ENCODE results near the gene CYP3A5. TPM values are rescaled to one million over a fixed set of nuclear protein-coding genes. Genes with fewer than 3 reads are reported as not detected.

The CYP3A5 gene
- total and polyA plus RNA-seq, 2 of the 13 experiments (the other 11 are each of a cell fraction or from before 2014, with no cell fraction given), result 5.7 to 9.3 TPM

DNA sequence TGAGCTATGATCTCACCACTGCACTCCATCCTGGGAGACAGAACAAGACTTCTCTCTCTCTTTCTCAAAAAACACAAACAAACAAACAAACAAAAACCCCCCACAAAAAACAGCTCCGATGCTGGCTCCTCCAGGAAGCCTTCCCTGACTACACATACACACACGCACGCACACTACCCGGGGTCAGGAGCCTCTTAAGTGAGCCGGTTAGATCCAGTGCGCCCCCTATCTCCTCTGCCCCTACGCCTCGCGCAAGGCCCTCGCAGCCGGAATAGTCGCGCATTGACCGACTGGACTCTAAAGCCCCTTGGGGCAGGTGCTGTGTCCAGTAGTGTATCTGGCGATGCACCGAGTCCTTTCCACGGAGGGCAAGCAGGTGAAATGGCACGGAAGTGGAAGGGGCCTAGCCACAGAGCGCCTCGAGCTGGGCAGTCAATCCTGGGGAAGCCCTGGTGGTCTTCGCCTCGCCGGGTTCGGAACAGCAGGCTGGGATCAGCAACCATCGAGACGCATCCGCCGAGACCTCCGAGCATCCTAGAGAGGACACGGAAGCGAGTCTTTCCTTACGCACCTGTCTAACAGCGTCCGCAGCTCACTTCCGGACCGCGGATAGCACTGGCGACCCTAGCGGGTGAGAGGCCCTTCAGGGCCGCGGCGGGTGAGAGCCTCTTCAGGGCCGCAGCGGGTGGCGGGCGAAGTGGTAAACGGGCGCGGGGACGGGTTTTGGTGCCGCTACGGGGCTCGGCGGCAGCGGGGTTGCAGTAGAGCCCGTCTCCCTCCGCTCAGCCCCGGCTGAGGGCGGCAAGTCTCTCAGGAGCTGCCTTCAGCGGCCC lies 63.2 kb downstream of the CYP3A5 start, which contains the start of gene ZSCAN25 (continued):
- TF ChIP-seq, protein P1, sequence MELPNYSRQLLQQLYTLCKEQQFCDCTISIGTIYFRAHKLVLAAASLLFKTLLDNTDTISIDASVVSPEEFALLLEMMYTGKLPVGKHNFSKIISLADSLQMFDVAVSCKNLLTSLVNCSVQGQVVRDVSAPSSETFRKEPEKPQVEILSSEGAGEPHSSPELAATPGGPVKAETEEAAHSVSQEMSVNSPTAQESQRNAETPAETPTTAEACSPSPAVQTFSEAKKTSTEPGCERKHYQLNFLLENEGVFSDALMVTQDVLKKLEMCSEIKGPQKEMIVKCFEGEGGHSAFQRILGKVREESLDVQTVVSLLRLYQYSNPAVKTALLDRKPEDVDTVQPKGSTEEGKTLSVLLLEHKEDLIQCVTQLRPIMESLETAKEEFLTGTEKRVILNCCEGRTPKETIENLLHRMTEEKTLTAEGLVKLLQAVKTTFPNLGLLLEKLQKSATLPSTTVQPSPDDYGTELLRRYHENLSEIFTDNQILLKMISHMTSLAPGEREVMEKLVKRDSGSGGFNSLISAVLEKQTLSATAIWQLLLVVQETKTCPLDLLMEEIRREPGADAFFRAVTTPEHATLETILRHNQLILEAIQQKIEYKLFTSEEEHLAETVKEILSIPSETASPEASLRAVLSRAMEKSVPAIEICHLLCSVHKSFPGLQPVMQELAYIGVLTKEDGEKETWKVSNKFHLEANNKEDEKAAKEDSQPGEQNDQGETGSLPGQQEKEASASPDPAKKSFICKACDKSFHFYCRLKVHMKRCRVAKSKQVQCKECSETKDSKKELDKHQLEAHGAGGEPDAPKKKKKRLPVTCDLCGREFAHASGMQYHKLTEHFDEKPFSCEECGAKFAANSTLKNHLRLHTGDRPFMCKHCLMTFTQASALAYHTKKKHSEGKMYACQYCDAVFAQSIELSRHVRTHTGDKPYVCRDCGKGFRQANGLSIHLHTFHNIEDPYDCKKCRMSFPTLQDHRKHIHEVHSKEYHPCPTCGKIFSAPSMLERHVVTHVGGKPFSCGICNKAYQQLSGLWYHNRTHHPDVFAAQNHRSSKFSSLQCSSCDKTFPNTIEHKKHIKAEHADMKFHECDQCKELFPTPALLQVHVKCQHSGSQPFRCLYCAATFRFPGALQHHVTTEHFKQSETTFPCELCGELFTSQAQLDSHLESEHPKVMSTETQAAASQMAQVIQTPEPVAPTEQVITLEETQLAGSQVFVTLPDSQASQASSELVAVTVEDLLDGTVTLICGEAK (IDR thresholded peaks at IDR 0.05), result peak; percentile 68
- TF ChIP-seq, protein P1 (CRISPR knock-in tag; IDR thresholded peaks at IDR 0.05), result peak; percentile 85
- no peak; the same call in 1 of the 2 replicates for TF ChIP-seq HMG20A (CRISPR knock-in tag; IDR thresholded peaks at IDR 0.05; ENCODE audit: borderline replicate concordance)
- TF ChIP-seq ATF7-NPFF (CRISPR knock-in tag; IDR thresholded peaks at IDR 0.05; ENCODE audit: low read depth), result peak; percentile 78
- TF ChIP-seq TOE1 (CRISPR knock-in tag; IDR thresholded peaks at IDR 0.05), result no peak
- TF ChIP-seq HOXA3 (CRISPR knock-in tag; IDR thresholded peaks at IDR 0.05), result peak; percentile 93
- peak; percentile 82; the same call in 1 of the 2 replicates for TF ChIP-seq ZNF44 (CRISPR knock-in tag; IDR thresholded peaks at IDR 0.05)
- no peak for TF ChIP-seq ZFP62 (CRISPR knock-in tag; IDR thresholded peaks at IDR 0.05)
- peak; percentile 70; the same call in 1 of the 2 replicates for TF ChIP-seq ZNF768 (CRISPR knock-in tag; IDR thresholded peaks at IDR 0.05)
- TF ChIP-seq, protein P2, sequence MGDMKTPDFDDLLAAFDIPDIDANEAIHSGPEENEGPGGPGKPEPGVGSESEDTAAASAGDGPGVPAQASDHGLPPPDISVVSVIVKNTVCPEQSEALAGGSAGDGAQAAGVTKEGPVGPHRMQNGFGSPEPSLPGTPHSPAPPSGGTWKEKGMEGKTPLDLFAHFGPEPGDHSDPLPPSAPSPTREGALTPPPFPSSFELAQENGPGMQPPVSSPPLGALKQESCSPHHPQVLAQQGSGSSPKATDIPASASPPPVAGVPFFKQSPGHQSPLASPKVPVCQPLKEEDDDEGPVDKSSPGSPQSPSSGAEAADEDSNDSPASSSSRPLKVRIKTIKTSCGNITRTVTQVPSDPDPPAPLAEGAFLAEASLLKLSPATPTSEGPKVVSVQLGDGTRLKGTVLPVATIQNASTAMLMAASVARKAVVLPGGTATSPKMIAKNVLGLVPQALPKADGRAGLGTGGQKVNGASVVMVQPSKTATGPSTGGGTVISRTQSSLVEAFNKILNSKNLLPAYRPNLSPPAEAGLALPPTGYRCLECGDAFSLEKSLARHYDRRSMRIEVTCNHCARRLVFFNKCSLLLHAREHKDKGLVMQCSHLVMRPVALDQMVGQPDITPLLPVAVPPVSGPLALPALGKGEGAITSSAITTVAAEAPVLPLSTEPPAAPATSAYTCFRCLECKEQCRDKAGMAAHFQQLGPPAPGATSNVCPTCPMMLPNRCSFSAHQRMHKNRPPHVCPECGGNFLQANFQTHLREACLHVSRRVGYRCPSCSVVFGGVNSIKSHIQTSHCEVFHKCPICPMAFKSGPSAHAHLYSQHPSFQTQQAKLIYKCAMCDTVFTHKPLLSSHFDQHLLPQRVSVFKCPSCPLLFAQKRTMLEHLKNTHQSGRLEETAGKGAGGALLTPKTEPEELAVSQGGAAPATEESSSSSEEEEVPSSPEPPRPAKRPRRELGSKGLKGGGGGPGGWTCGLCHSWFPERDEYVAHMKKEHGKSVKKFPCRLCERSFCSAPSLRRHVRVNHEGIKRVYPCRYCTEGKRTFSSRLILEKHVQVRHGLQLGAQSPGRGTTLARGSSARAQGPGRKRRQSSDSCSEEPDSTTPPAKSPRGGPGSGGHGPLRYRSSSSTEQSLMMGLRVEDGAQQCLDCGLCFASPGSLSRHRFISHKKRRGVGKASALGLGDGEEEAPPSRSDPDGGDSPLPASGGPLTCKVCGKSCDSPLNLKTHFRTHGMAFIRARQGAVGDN (CRISPR knock-in tag; IDR thresholded peaks at IDR 0.05), result peak; percentile 98
- TF ChIP-seq, protein P3, sequence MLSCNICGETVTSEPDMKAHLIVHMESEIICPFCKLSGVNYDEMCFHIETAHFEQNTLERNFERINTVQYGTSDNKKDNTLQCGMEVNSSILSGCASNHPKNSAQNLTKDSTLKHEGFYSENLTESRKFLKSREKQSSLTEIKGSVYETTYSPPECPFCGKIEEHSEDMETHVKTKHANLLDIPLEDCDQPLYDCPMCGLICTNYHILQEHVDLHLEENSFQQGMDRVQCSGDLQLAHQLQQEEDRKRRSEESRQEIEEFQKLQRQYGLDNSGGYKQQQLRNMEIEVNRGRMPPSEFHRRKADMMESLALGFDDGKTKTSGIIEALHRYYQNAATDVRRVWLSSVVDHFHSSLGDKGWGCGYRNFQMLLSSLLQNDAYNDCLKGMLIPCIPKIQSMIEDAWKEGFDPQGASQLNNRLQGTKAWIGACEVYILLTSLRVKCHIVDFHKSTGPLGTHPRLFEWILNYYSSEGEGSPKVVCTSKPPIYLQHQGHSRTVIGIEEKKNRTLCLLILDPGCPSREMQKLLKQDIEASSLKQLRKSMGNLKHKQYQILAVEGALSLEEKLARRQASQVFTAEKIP (CRISPR knock-in tag; IDR thresholded peaks at IDR 0.05; ENCODE audit: borderline replicate concordance), result no peak
- TF ChIP-seq ZNF530 (CRISPR knock-in tag; IDR thresholded peaks at IDR 0.05; ENCODE audit: low read depth), result no peak

Measured in HepG2 (cell line).